Measurements from ENCODE around the gene CNTN5. TPM values are rescaled to one million over a fixed set of nuclear protein-coding genes. Genes with fewer than 3 reads are reported as not detected.
"Not testable (repeated sequence)": the region's sequence is repeated elsewhere in the genome, so short reads cannot be mapped to it uniquely, and the experiment has no call there.

CNTN5 gene
- total RNA-seq, 3 donors from 2014 or later = 0.35 TPM; not detected in 2

DNA sequence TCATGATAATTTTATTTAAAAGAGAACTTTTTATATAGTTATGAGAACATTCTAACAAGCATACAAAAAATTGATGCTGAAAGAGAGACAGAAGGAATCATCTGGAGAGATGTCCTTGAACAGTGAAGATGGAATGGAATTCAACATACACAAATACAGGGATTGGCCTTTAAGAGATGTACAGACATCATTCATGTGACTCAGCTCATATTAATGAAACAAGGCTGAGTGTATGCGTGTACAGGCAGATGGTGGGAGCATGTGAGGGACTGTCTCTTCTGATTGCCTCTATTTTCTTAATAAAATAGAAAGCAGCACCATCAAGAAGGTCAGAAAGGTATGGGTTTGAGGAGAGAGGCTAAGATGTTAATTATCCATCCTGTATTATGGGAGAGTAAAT is 793.3 kb downstream of the CNTN5 start:
- TF ChIP-seq, protein P1, sequence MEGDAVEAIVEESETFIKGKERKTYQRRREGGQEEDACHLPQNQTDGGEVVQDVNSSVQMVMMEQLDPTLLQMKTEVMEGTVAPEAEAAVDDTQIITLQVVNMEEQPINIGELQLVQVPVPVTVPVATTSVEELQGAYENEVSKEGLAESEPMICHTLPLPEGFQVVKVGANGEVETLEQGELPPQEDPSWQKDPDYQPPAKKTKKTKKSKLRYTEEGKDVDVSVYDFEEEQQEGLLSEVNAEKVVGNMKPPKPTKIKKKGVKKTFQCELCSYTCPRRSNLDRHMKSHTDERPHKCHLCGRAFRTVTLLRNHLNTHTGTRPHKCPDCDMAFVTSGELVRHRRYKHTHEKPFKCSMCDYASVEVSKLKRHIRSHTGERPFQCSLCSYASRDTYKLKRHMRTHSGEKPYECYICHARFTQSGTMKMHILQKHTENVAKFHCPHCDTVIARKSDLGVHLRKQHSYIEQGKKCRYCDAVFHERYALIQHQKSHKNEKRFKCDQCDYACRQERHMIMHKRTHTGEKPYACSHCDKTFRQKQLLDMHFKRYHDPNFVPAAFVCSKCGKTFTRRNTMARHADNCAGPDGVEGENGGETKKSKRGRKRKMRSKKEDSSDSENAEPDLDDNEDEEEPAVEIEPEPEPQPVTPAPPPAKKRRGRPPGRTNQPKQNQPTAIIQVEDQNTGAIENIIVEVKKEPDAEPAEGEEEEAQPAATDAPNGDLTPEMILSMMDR (IDR thresholded peaks at IDR 0.05) = no peak
- no peaks in the 10 kb centered on the region for H3K4me1 ChIP-seq (ENCODE audit: low read depth)
- H3K9me3 ChIP-seq = no peaks in the 10 kb centered on the region
- H3K4me3 ChIP-seq = no peak overlapping the region
- intact Hi-C loops (cut with DNase I, micrococcal nuclease) = no loop called here
- ATAC-seq (no peak), DNase-seq (no peak)
- no peaks in the 10 kb centered on the region for H3K36me3 ChIP-seq (ENCODE audit: low read depth)

DNA sequence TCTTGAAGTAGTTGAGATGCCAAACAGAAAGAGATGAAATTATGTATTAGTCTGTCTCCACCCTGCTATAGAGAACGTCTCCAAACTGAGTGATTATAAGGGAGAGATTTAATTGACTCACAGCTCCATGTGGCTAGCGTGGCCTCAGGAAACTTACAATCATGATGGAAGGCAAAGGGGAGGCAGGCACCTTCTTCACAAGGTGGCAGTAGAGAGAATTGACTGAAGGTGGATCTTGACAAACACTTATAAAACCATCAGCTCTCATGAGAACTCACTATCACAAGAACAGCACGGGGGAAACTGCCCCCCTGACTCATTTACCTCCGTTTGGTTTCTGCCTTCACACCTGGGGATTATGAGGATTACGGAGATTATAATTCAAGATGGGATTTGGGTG is 794.0 kb downstream of the CNTN5 start:
- no peaks in the 10 kb centered on the region for H3K36me3 ChIP-seq (ENCODE audit: low read depth)
- intact Hi-C loops (cut with DNase I, micrococcal nuclease) = no loop called here
- no peak for DNase-seq
- peaks cover 4% of the 10 kb centered on the region for H3K9me3 ChIP-seq
- no peaks in the 10 kb centered on the region for H3K4me1 ChIP-seq (ENCODE audit: low read depth)
- H3K4me3 ChIP-seq = no peak overlapping the region
- TF ChIP-seq, protein P1 (IDR thresholded peaks at IDR 0.05) = no peak
- ATAC-seq = no peak

DNA sequence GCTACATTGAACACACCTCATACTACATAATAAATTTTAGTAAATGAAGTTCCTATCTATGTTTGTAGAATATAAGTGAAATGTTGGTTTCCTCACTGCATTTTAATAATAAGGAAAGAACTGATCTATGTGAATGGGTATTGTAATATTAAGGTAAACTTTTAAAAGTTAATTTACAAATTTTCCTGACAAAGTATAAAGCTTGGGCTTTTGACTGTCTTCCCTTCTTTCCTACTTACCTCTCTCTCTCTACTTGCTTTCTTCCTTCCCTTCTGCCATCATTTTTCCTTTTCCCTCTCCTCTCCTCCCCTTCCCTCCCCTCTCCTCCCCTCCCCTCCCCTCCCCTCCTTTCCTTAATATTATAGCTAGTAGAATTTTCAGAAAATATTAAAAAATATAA is 798.2 kb downstream of the CNTN5 start:
- ATAC-seq = no peak
- DNase-seq = no peak
- intact Hi-C loops (cut with DNase I, micrococcal nuclease) = no loop called here
- Histone ChIP-seq H3K4me3 (no peak overlapping the region), H3K4me1 (ENCODE audit: low read depth) (no peaks in the 10 kb centered on the region), H3K36me3 (ENCODE audit: low read depth) (no peaks in the 10 kb centered on the region), H3K9me3 (peaks cover 4% of the 10 kb centered on the region)
- TF ChIP-seq, protein P1 (IDR thresholded peaks at IDR 0.05) = no peak

DNA sequence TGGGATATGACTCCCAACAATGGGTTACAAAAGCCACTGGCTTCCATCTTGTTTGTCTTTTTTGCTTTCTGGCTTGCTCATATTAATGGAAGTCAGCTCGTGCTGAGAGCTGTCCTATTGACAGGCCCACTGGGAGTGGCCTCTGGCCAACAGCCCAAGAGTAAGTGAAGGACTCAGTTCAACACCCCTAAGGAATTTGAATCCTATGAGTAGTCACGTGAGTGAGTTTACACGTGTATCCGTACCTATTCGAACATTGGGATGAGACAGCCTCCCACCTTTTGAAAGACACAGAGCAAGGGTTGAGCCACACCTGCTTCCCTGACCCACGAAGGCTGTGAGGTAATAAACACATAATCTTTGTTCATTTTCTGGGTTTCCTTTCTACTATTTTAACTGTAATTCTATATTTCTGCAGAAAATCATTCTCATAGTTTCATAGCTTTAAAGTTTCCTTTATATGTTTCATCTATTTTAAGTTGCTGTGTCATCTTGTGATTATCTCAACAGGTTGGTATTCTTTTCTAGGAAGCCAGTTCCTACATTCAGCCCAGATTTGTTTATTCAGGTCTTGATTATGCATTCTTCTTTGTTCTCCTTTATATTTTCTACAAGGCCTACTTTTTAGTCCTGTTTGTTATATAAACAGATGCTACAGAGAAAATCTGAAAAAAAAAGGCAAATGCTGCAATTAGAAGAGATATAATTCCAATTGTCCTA is 802.3 kb downstream of the CNTN5 start:
- intact Hi-C loops (cut with DNase I, micrococcal nuclease) = no loop called here
- TF ChIP-seq, protein P1 (IDR thresholded peaks at IDR 0.05) = no peak
- H3K4me1 ChIP-seq (ENCODE audit: low read depth) = no peaks in the 10 kb centered on the region
- DNase-seq (no peak), ATAC-seq (no peak)
- H3K4me3 ChIP-seq = no peak overlapping the region
- peaks cover 4% of the 10 kb centered on the region for H3K9me3 ChIP-seq
- no peaks in the 10 kb centered on the region for H3K36me3 ChIP-seq (ENCODE audit: low read depth)

DNA sequence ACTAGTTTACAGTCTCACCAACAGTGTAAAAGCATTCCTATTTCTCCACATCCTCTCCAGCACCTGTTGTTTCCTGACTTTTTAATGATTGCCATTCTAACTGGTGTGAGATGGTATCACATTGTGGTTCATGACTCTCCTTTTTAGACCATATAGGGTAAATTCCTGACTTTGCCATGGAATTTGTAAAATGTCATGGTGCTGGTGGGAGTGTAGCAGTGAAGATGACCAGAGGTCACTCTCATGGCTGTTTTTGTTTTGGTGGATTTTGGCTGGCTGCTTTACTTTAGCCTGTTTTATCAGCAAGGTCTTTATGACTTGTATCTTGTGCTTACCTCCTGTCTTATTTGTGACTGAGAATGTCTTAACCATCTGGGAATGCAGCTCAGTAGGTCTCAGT is 816.0 kb downstream of the CNTN5 start:
- DNase-seq; H3K4me1 ChIP-seq (ENCODE audit: low read depth); H3K4me3 ChIP-seq; H3K36me3 ChIP-seq (ENCODE audit: low read depth); H3K9me3 ChIP-seq; ATAC-seq; intact Hi-C loops (cut with DNase I, micrococcal nuclease): not testable (repeated sequence)

DNA sequence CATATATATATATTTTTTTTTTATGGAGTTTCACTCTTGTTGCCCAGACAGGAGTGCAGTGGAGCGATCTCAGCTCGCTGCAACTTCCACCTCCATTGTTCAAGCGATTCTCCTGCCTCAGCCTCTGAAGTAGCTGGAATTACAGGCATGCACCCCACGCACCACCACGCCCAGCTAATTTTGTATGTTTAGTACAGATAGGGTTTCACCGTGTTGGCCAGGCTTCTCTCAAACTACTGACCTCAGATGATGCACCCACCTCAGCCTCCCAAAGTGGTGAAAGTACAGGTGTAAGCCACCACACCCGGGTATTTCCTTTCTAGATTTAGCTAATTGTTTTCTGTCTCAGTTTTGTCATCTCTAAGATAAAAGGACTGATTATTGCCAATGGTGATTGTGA is 821.1 kb downstream of the CNTN5 start:
- no peak overlapping the region for H3K4me3 ChIP-seq
- H3K4me1 ChIP-seq (ENCODE audit: low read depth) = no peaks in the 10 kb centered on the region
- no peaks in the 10 kb centered on the region for H3K9me3 ChIP-seq
- TF ChIP-seq, protein P1 (IDR thresholded peaks at IDR 0.05) = no peak
- intact Hi-C loops (cut with DNase I, micrococcal nuclease) = no loop called here
- DNase-seq = no peak
- H3K36me3 ChIP-seq (ENCODE audit: low read depth) = no peaks in the 10 kb centered on the region
- no peak for ATAC-seq

All from mucosa of descending colon (tissue), 3 donors.